Liver (tissue), 9 donors: ENCODE results near the gene ERBB3. TPM values are rescaled to one million over a fixed set of nuclear protein-coding genes. Genes with fewer than 3 reads are reported as not detected.

Source experiments
- DNase-seq: peaks from one replicate; pipeline ENCODE4 v3.0.0-alpha.2; 2017; ENCODE audit warnings: low spot score
- H3K27ac ChIP-seq, 2 donors: one replicate each; pipeline ENCODE4 v1.7.0; 2013; ENCODE audit warnings: inconsistent platforms in 2 of 2, low read length in 2 of 2, control low read depth in 1 of 2, low read depth in 1 of 2, mild to moderate bottlenecking in 1 of 2
- H3K27me3 ChIP-seq, 4 donors: one replicate each; pipeline versions ENCODE4 v1.6.1 to v1.7.0; 2013; ENCODE audit warnings: low read length in 3 of 4, inconsistent platforms in 1 of 4, mild to moderate bottlenecking in 1 of 4, moderate library complexity in 1 of 4; ENCODE audit not compliant: control insufficient read depth in 4 of 4, insufficient read depth in 4 of 4
- H3K36me3 ChIP-seq, 4 donors: one replicate each; pipeline versions ENCODE4 v1.6.1 to v1.7.0; 2013; ENCODE audit warnings: low read length in 3 of 4, mild to moderate bottlenecking in 3 of 4, low read depth in 1 of 4, moderate library complexity in 1 of 4; ENCODE audit not compliant: control insufficient read depth in 4 of 4, insufficient read depth in 3 of 4
- H3K4me1 ChIP-seq, 4 donors: one replicate each; pipeline versions ENCODE4 v1.6.1 to v1.7.0; 2013; ENCODE audit warnings: low read length in 3 of 4, mild to moderate bottlenecking in 3 of 4, moderate library complexity in 1 of 4; ENCODE audit not compliant: control insufficient read depth in 4 of 4, insufficient read depth in 4 of 4
- H3K4me3 ChIP-seq, 3 donors: one replicate each; pipeline versions ENCODE4 v1.6.1 to v1.7.0; 2013; ENCODE audit warnings: low read length in 3 of 3, control low read depth in 1 of 3, low read depth in 1 of 3, mild to moderate bottlenecking in 1 of 3
- H3K9ac ChIP-seq, 2 donors: one replicate each; pipeline ENCODE4 v1.7.0; 2013; ENCODE audit warnings: low read length in 2 of 2, mild to moderate bottlenecking in 2 of 2, moderate library complexity in 2 of 2, control low read depth in 1 of 2, low read depth in 1 of 2
- H3K9me3 ChIP-seq, 4 donors: one replicate each; pipeline versions ENCODE4 v1.6.1 to v1.7.0; 2013; ENCODE audit warnings: low read length in 3 of 4; ENCODE audit not compliant: control insufficient read depth in 4 of 4
- EGR1 ChIP-seq, 2 donors: IDR thresholded peaks; 2 replicates each; pipeline ENCODE4 v1.6.1; 2016 to 2018; ENCODE audit warnings: antibody characterized with exemption in 2 of 2, low read depth in 2 of 2
- FOXA1 ChIP-seq: IDR thresholded peaks from 2 replicates; pipeline ENCODE4 v1.6.1; 2016; ENCODE audit warnings: antibody characterized with exemption
- FOXA2 ChIP-seq: IDR thresholded peaks from 2 replicates; pipeline ENCODE4 v1.6.1; 2016; ENCODE audit warnings: antibody characterized with exemption
- HNF4A ChIP-seq, 2 donors: conservative IDR thresholded peaks; 2 replicates each; pipeline ENCODE4 v1.6.1; 2016; ENCODE audit warnings: antibody characterized with exemption in 2 of 2, mild to moderate bottlenecking in 2 of 2
- NR2F2 ChIP-seq: IDR thresholded peaks from 2 replicates; pipeline ENCODE4 v1.6.1; 2016; ENCODE audit warnings: antibody characterized with exemption
- RAD21 ChIP-seq, 2 donors: IDR thresholded peaks; 2 replicates each; pipeline ENCODE4 v1.6.1; 2016; ENCODE audit warnings: antibody characterized with exemption in 2 of 2, mild to moderate bottlenecking in 2 of 2
- RXRA ChIP-seq, 2 donors: IDR thresholded peaks; 2 replicates each; pipeline ENCODE4 v1.6.1; 2017 to 2018; ENCODE audit warnings: antibody characterized with exemption in 2 of 2, mild to moderate bottlenecking in 1 of 2
- SP1 ChIP-seq: IDR thresholded peaks from 2 replicates; pipeline ENCODE4 v1.6.1; 2018; ENCODE audit warnings: antibody characterized with exemption, mild to moderate bottlenecking
- TAF1 ChIP-seq: conservative IDR thresholded peaks from 2 replicates; pipeline ENCODE4 v1.6.1; 2016; ENCODE audit warnings: antibody characterized with exemption, mild to moderate bottlenecking
- YY1 ChIP-seq: IDR thresholded peaks from 2 replicates; pipeline ENCODE4 v1.6.1; 2016; ENCODE audit warnings: antibody characterized with exemption, mild to moderate bottlenecking
- ZBTB33 ChIP-seq: IDR thresholded peaks from 2 replicates; pipeline ENCODE4 v1.6.1; 2016; ENCODE audit warnings: antibody characterized with exemption
- WGBS: extraction: QIAGEN DNeasy Blood & Tissue Kit; methylation state at CpG from one replicate; pipeline ENCODE4 v1.1.7; 2013; 5-methylcytosine and 5-hydroxymethylcytosine counted together
- polyA plus RNA-seq, 2 donors: library from polyadenylated mRNA; stranded (reverse) in 1 of 2; unstranded in 1 of 2; fragments of 200-250 nt in 1 of 2; fragments of >200 nt in 1 of 2; fragmentation: Nextera tagmentation in 1 of 2; extraction: Ambion mirVana in 1 of 2; gene quantifications; one replicate each; pipeline versions ENCODE4 v1.2.1 to v1.2.3, GENCODE V29; 2013 to 2015
- total RNA-seq, 2 donors: library from RNA; depleted of rRNA; stranded (reverse); fragments of >200 nt; gene quantifications; one replicate each; pipeline ENCODE4 v1.2.3, GENCODE V29; 2014
- TF ChIP-seq, protein P1 (sequence below): fragments of 150-350 bp; IDR thresholded peaks from 2 replicates; pipeline ENCODE4 v1.5.1; 2017; ENCODE audit warnings: improper control_type of control experiment, low read depth, low read length; ENCODE audit not compliant: missing input control
- TF ChIP-seq, protein P2 (sequence below): IDR thresholded peaks from 2 replicates; pipeline ENCODE4 v1.6.1; 2016; ENCODE audit warnings: antibody characterized with exemption
- TF ChIP-seq, protein P3 (sequence below): IDR thresholded peaks from 2 replicates; pipeline ENCODE4 v1.6.1; 2016; ENCODE audit warnings: antibody characterized with exemption
- TF ChIP-seq, protein P4 (sequence below): IDR thresholded peaks from 2 replicates; pipeline ENCODE4 v1.6.1; 2016; ENCODE audit warnings: antibody characterized with exemption, mild to moderate bottlenecking
- donor health status: healthy.
- donor health status: healthy.
- donor health status: healthy.
- donor health status: healthy.
- donor health status: healthy.

The ERBB3 gene
- total and polyA plus RNA-seq, 4 donors: 32.4 to 141 (median 51.6) TPM

DNA sequence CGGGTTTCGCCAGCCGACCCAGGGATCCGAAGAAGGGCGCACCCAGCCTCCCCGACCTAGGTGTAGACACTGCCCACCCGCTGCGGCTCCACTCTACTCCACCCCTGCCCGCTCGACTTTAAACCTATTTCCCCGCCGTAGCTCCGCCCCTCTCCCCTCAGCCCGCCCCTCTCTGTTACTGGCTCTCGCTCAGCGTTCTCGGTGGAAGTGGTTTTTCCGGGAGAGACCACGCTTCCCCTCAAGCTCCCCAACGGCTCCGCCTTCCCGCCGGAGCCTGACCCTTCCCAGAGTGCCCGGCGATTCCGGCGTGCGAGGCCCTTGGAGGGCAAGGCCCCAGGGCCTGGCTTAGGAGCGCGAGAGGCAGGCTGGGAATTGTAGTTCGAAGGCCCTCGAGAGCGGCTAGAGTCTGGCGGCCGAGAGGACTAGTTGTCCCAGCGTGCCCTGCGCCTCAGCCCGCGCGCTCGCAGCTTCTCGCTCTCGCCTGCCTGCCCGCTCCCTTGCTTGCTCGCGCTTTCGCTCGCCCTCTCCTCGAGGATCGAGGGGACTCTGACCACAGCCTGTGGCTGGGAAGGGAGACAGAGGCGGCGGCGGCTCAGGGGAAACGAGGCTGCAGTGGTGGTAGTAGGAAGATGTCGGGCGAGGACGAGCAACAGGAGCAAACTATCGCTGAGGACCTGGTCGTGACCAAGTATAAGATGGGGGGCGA lies 24.3 kb downstream of the ERBB3 start, which contains the start of gene PA2G4 (continued):
- TF ChIP-seq, protein P1, sequence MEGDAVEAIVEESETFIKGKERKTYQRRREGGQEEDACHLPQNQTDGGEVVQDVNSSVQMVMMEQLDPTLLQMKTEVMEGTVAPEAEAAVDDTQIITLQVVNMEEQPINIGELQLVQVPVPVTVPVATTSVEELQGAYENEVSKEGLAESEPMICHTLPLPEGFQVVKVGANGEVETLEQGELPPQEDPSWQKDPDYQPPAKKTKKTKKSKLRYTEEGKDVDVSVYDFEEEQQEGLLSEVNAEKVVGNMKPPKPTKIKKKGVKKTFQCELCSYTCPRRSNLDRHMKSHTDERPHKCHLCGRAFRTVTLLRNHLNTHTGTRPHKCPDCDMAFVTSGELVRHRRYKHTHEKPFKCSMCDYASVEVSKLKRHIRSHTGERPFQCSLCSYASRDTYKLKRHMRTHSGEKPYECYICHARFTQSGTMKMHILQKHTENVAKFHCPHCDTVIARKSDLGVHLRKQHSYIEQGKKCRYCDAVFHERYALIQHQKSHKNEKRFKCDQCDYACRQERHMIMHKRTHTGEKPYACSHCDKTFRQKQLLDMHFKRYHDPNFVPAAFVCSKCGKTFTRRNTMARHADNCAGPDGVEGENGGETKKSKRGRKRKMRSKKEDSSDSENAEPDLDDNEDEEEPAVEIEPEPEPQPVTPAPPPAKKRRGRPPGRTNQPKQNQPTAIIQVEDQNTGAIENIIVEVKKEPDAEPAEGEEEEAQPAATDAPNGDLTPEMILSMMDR: no peak
- TF ChIP-seq HNF4A (conservative IDR thresholded peaks at IDR 0.05): peak; percentile 56 to 62
- TF ChIP-seq RAD21 (IDR thresholded peaks at IDR 0.05): peak; percentile 58 to 70
- peak; percentile 90 for TF ChIP-seq SP1
- peak; percentile 77 for TF ChIP-seq TAF1
- TF ChIP-seq, protein P2, sequence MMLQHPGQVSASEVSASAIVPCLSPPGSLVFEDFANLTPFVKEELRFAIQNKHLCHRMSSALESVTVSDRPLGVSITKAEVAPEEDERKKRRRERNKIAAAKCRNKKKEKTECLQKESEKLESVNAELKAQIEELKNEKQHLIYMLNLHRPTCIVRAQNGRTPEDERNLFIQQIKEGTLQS: no peak

DNA sequence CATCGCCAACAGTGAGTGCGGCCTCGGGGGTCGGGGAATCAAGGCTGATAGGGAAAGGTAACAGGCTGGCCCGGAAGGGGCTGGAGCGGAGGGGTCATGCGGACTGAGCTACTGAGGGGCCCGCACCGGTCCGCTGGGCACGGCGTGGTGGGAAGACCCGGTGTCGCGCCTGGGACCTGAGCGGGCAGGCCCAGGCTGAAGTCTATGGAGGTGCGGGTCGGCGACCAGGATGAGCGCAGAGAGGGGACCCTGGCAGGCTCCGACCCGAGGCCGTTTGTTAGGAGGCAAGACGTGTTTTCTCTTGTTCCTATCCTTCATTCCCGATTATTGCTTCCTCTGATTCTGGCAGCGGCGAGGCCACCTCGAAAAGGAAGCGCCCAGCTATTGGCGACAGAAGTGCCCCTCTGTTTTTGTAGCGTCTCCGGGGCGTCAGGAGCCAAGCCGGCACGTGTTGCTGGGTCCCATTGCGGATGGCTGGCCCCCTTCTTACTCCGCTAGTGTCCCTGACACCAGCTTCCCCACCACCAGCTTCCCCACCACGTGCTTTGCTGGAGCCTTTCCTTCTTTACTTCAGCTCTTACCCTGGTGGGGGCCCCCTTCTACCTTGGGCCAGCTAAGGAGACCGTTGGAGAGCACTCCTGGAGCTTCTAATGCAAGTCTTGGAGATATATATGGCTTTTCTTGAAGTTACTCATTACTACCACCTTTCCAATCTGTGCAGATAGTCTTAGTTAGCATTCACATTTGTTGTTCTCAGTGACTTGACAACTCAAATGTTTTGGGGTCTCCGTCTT lies 25.0 kb downstream of the ERBB3 start:
- H3K9me3 ChIP-seq: no peaks in the 10 kb centered on the region
- H3K27ac ChIP-seq: peak overlapping the region; percentile 66 to 83
- peak overlapping the region; percentile 67 to 88 (median 81) for H3K4me3 ChIP-seq
- peak overlapping the region; percentile 71 to 91 for H3K9ac ChIP-seq
- DNase-seq: no peak
- no peak for TF ChIP-seq EGR1 (IDR thresholded peaks at IDR 0.05; ENCODE audit: low read depth in 2 of 2)
- no peak for TF ChIP-seq RXRA (IDR thresholded peaks at IDR 0.05)
- no peak for TF ChIP-seq ZBTB33
- TF ChIP-seq, protein P3, sequence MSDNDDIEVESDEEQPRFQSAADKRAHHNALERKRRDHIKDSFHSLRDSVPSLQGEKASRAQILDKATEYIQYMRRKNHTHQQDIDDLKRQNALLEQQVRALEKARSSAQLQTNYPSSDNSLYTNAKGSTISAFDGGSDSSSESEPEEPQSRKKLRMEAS: no peak
- TF ChIP-seq FOXA1: no peak
- no peak for TF ChIP-seq FOXA2
- TF ChIP-seq YY1: no peak
- TF ChIP-seq NR2F2: no peak
- TF ChIP-seq, protein P4, sequence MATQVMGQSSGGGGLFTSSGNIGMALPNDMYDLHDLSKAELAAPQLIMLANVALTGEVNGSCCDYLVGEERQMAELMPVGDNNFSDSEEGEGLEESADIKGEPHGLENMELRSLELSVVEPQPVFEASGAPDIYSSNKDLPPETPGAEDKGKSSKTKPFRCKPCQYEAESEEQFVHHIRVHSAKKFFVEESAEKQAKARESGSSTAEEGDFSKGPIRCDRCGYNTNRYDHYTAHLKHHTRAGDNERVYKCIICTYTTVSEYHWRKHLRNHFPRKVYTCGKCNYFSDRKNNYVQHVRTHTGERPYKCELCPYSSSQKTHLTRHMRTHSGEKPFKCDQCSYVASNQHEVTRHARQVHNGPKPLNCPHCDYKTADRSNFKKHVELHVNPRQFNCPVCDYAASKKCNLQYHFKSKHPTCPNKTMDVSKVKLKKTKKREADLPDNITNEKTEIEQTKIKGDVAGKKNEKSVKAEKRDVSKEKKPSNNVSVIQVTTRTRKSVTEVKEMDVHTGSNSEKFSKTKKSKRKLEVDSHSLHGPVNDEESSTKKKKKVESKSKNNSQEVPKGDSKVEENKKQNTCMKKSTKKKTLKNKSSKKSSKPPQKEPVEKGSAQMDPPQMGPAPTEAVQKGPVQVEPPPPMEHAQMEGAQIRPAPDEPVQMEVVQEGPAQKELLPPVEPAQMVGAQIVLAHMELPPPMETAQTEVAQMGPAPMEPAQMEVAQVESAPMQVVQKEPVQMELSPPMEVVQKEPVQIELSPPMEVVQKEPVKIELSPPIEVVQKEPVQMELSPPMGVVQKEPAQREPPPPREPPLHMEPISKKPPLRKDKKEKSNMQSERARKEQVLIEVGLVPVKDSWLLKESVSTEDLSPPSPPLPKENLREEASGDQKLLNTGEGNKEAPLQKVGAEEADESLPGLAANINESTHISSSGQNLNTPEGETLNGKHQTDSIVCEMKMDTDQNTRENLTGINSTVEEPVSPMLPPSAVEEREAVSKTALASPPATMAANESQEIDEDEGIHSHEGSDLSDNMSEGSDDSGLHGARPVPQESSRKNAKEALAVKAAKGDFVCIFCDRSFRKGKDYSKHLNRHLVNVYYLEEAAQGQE: no peak
- H3K4me1 ChIP-seq: peaks cover 0 to 24% (median 13%) of the 10 kb centered on the region in 4 donors
- under 1% methylated on average over 40 of the region's 40 CpGs for WGBS
- H3K36me3 ChIP-seq: peaks cover 16 to 46% (median 40%) of the 10 kb centered on the region in 4 donors
- H3K27me3 ChIP-seq: no peaks in the 10 kb centered on the region
